Neural progenitor cell (in vitro differentiated cells): Measurements from ENCODE around the gene TMEM145.

Experiments
- CTCF ChIP-seq: fragments of 200-600 bp; sonication (generic); IDR thresholded peaks from 2 replicates; pipeline ENCODE4 v1.5.1; 2017; ENCODE audit warnings: antibody characterized with exemption, mild to moderate bottlenecking
- EZH2 ChIP-seq: fragments of 200-600 bp; sonication (generic); IDR thresholded peaks from 2 replicates; pipeline ENCODE4 v1.6.1; 2017; ENCODE audit warnings: antibody characterized with exemption, mild to moderate bottlenecking, moderate library complexity
- EZH2phosphoT487 ChIP-seq: fragments of 200-600 bp; sonication (generic); IDR thresholded peaks from 2 replicates; pipeline ENCODE4 v1.6.1; 2017; ENCODE audit warnings: antibody characterized with exemption

GRCh38 chr19:42273407-42274064 lies 39.6 kb upstream of the TMEM145 start:
- TF ChIP-seq CTCF = no peak
- TF ChIP-seq EZH2phosphoT487 = no peak
- TF ChIP-seq EZH2 = no peak
